MM.1S (cell line): ENCODE measurements around the gene AATK.

Experiments
- EZH2 ChIP-seq: fragments of 300-600 bp; sonication (generic); optimal IDR thresholded peaks from 2 replicates; pipeline ENCODE3; 2017; ENCODE audit warnings: low read depth, mild to moderate bottlenecking, antibody characterized with exemption, low read length, mixed read lengths
- EZH2phosphoT487 ChIP-seq: fragments of 300-600 bp; sonication (generic); IDR thresholded peaks from 2 replicates; pipeline ENCODE4 v1.6.1; 2018; ENCODE audit warnings: antibody characterized with exemption, low read length

DNA sequence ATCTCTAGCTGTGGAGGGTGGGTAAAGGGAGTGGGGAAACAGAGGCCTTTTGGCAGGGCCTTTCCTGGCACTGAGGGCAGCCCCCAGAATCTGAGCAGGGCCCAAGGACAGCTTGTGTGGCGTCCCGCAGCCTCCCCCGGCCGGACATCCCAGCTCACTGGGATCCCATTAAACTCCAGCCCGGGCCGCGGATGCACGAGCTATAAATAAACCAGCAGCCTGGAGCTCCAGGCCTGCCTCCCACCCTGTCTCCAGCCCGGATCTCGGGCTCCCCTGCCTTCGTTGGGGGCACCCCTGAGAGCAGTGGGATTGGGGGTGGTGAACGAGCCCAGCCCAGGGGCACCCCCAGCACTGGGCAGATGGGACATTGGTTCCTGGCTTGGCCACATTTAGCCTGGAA lies 13.8 kb upstream of the AATK start:
- no peak for TF ChIP-seq EZH2
- no peak for TF ChIP-seq EZH2phosphoT487
